ENCODE data around the gene PTPN7.
"Not testable (repeated sequence)": the region's sequence is repeated elsewhere in the genome, so short reads cannot be mapped to it uniquely, and the experiment has no call there.

PTPN7 gene

GRCh38 chr1:202182040-202182877 lies 21.9 kb upstream of the PTPN7 start:
- TF ChIP-seq CTCF (IDR thresholded peaks at IDR 0.05; ENCODE audit: low read length) (no peak), EZH2phosphoT487 (IDR thresholded peaks at IDR 0.05; ENCODE audit: low read length) (no peak), EZH2 (optimal IDR thresholded peaks at IDR 0.05; ENCODE audit: low read depth, low read length) (no peak)
- peaks cover 22% of the 10 kb centered on the region for H3K27me3 ChIP-seq (replicated peaks; ENCODE audit: insufficient read depth, low read length)

GRCh38 chr1:202181586-202181985 lies 21.2 kb upstream of the PTPN7 start:
- no peaks in the 10 kb centered on the region for H3K9me2 ChIP-seq (replicated peaks; ENCODE audit: insufficient read depth, low read length)
- H3K9me3 ChIP-seq (replicated peaks; ENCODE audit: insufficient read depth, low read length), result no peaks in the 10 kb centered on the region
- no peaks in the 10 kb centered on the region for H4K20me1 ChIP-seq (ENCODE audit: insufficient read depth, low read length)
- no peaks in the 10 kb centered on the region for H3K4me1 ChIP-seq (ENCODE audit: low read length)
- H3K4me2 ChIP-seq (ENCODE audit: low read depth, low read length), result no peak overlapping the region
- H3K27me3 ChIP-seq (replicated peaks; ENCODE audit: insufficient read depth, low read length), result peaks cover 15% of the 10 kb centered on the region
- H3F3A ChIP-seq (ENCODE audit: insufficient read depth, low read length), result no peaks in the 10 kb centered on the region
- no peaks in the 10 kb centered on the region for H3K36me3 ChIP-seq (replicated peaks; ENCODE audit: insufficient read depth, low read length)
- no peak for DNase-seq
- no peak overlapping the region for H2AFZ ChIP-seq (ENCODE audit: low read length)
- H3K27ac ChIP-seq (ENCODE audit: low read length), result no peak overlapping the region
- TF ChIP-seq EZH2 (optimal IDR thresholded peaks at IDR 0.05; ENCODE audit: low read depth, low read length), result no peak
- no peak for TF ChIP-seq CTCF (IDR thresholded peaks at IDR 0.05; ENCODE audit: low read length)
- no peak for TF ChIP-seq EZH2phosphoT487 (IDR thresholded peaks at IDR 0.05; ENCODE audit: low read length)
- no peaks in the 10 kb centered on the region for H3K79me2 ChIP-seq (ENCODE audit: low read length)
- H3K9ac ChIP-seq (ENCODE audit: low read length), result no peak overlapping the region
- H3K4me3 ChIP-seq (ENCODE audit: low read length), result no peak overlapping the region

More at GRCh38 chr1:202182040-202182877, 21.9 kb upstream of the PTPN7 start:
- Histone ChIP-seq H3F3A (ENCODE audit: insufficient read depth, low read length) (no peaks in the 10 kb centered on the region), H3K79me2 (ENCODE audit: low read length) (no peaks in the 10 kb centered on the region), H3K4me3 (ENCODE audit: low read length) (no peak overlapping the region), H3K36me3 (replicated peaks; ENCODE audit: insufficient read depth, low read length) (no peaks in the 10 kb centered on the region), H3K4me2 (ENCODE audit: low read depth, low read length) (no peak overlapping the region), H3K27ac (ENCODE audit: low read length) (no peak overlapping the region), H3K9me3 (replicated peaks; ENCODE audit: insufficient read depth, low read length) (no peaks in the 10 kb centered on the region), H3K9me2 (replicated peaks; ENCODE audit: insufficient read depth, low read length) (no peaks in the 10 kb centered on the region), H4K20me1 (ENCODE audit: insufficient read depth, low read length) (no peaks in the 10 kb centered on the region), H3K9ac (ENCODE audit: low read length) (no peak overlapping the region), H2AFZ (ENCODE audit: low read length) (no peak overlapping the region), H3K4me1 (ENCODE audit: low read length) (no peaks in the 10 kb centered on the region)
- no peak for DNase-seq

GRCh38 chr1:202180751-202181139 lies 20.3 kb upstream of the PTPN7 start:
- not testable (repeated sequence) for H3K4me3 ChIP-seq (ENCODE audit: low read length); H3K4me1 ChIP-seq (ENCODE audit: low read length); H3K4me2 ChIP-seq (ENCODE audit: low read depth, low read length); H3K79me2 ChIP-seq (ENCODE audit: low read length); H3K9me2 ChIP-seq (replicated peaks; ENCODE audit: insufficient read depth, low read length); DNase-seq; H3F3A ChIP-seq (ENCODE audit: insufficient read depth, low read length); H3K9ac ChIP-seq (ENCODE audit: low read length); H3K27me3 ChIP-seq (replicated peaks; ENCODE audit: insufficient read depth, low read length); H4K20me1 ChIP-seq (ENCODE audit: insufficient read depth, low read length); H3K36me3 ChIP-seq (replicated peaks; ENCODE audit: insufficient read depth, low read length); H2AFZ ChIP-seq (ENCODE audit: low read length); H3K9me3 ChIP-seq (replicated peaks; ENCODE audit: insufficient read depth, low read length); H3K27ac ChIP-seq (ENCODE audit: low read length)

Measured in MM.1S (cell line).